Embryonic facial prominence (tissue), 1 donor: ENCODE data around the gene CLEC16A.
"Not testable (repeated sequence)": the region's sequence is repeated elsewhere in the genome, so short reads cannot be mapped to it uniquely, and the experiment has no call there.

ENCODE experiments used
- DNase-seq: peaks from one replicate; pipeline ENCODE4 v3.0.0-alpha.2; 2016; ENCODE audit errors: extremely low spot score

The CLEC16A gene

DNA sequence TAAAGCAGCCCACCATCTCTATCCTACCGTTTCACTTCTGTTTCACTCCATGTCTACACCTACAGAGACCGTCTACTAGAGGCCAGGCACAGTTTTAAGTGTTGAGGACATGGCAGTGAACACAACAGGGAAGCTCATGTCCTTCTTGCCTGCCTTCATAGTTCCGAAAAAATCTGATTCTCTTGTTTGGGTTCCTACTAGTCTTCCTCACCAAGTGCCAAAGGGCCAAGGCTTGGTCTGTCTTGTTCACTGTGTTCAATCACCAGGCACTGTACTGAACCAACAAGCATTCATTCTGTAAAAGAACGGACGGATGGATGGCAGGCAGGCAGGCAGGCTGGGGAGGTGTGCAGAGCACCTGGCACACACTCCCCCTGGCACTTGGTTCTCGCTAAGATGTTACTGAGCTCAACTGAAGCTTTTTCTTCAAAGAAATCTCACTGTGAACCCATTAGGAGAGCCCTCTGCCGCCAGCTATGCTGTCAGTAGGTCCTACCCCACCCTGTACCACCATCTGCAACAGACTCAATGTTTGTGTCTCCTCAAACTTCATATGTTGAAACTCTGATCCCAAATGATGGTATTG lies 4.6 kb upstream of the CLEC16A start:
- DNase-seq: no peak

DNA sequence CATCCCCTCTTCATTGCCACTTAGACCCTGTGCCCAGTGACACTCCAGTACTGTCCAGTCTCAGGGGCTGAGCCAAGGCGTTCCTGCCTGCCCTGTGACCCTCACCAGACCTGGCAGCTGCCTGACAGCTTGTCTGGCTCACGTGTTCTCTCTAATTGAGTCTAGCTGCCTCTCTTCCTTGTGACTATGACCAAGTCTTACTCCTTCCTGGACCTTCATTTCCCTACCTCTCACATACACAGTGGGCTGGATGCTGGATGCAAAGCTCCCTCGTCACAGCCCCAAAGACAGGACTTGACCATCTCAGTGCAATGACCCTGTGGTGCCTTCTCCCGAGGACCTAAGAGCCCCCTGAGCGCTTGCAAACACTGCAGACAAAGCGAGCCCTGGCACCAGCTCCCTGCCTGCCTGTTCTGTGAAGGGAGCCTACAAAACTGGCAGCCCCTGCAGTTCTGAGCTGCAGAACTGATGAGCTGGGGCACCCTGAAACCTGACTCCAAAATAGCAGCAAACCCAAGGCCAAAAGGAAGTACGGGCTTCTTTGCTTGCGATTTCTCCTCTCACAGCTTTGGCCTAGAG lies 3.8 kb upstream of the CLEC16A start:
- DNase-seq: no peak

DNA sequence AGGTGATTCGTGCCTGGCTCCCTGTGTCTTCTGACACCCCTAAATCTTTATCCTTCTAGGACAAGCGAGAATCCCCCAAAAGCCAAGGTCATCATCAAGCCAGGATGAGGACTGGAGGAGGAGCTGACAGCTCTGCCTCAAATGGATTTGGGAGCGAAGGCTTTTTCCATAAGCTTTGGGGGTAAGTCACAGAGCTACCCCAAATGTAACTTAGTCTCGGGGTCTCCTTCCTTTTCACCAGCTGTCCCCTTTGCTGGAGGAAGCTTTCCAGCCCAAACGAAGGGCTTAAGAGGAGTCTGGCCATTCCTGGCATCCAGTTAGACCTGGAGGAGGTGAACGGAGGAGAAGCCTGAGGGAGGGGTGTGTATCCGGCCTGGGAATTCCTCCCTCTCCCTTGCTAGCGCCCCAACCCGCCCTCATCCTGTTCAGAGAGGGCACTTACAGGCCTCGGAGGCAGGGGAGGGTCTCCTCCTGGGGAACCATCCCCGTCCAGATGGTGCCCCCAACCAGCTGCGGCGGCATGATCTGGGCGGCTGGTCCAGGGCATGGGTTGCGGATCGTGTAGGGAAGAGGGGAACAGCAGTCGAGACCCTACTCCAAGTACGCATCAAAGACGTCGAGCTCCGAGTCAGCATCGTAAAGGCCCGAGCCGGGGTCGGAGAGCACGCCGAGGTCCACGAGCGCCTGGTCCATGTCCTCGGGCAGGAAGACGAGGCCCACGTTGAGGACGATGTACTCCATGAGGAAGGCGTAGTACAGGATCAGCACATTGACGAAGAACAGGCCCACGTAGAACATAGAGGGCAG lies 3.0 kb upstream of the CLEC16A start:
- no peak for DNase-seq

DNA sequence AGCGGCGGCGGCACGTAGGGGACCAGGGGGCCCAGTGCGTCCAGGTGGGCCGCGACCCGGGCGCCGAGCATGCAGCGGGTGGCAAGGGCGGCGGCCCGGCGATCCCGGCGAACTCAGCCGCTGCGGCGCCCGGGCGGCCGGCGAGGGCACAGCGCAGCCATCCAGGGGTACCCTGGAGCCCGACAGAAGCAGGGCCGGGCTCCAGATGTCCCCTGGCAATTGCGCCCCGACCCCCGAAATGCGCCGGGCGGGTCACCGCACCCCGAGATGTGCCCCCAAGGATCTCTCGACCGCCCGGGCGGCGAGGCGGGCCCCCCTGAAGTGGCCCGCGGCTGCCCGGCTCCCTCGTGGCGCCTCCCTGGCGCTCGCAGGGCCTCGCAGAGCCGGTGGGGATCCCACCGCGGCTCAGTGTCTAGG lies 2.4 kb upstream of the CLEC16A start:
- DNase-seq: not testable (repeated sequence)

DNA sequence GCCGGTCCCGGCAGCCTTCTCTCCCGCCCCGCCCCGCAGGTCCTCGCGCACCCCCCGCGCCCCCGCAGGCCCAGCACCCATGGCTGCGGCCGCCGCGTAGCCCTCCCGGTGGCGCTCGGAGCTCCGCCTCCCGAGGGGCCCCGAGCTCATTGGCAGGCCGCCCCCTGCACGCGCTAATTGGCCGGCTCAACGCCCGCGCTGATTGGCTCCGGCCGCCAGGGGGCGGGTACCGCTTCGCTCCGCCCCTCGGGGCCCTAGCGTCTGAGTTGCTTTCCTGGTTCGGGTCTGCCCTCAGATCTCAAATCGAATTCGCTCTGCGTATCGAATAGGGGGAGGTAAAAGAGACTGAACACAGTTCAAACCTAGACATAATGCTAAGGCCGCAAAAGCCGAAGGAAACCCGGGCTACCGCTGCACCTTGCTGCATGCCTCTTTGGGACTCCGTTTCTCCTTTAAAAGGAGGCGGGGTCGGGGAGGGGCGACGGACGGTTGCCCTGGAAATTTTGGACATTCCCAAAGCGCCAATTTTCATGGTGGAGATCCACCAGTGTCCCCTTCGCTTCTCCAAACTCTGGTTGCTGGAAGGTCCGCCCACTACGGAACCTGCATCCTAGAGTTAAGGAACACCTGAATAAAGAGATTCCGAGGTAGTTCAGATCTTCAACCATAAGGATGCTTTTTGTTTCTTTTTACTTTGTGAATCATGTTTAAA lies 1.9 kb upstream of the CLEC16A start, which contains the start of gene DEXI:
DEXI (minus strand) TSS at position 117 of the 712 bp plus-strand sequence. CDS start 463 bp downstream, outside the sequence.
- peak; percentile 83 for DNase-seq

GRCh38 chr16:10943064-10943353 lies 1.4 kb upstream of the CLEC16A start:
- DNase-seq: no peak

DNA sequence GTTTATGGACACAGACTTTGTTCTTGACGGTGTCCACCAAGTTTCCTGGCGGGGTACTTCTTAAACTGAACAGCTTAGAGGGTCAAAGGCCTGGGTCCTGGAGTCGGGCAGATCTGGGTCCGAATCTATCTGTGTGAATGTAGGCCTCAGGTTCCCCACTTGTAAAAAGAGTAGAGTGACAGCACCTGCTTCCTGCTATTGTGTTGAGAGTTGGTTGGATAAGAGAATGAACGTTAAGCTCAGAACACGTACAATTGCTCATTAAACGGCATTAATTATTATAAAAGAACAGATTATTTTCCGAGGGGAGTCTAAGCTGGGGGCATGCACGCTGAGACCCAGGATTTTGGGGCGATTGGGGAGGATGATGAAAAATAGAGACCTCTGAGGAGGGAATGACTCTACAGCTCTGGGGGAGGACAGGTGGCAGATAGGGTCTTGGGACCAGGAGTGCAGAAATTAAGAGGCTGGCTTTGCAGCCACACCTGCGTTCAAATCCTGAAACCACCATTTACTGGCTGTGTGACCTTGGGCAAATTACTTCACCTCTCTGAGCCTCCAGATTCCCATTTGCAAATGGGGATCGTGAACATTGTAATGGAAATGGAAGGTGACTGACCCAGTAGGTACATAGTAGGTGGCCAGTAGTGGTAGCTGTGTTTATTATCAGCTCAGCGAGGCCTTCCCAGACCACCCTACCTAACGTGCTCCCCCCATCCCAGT lies 862 bp downstream of the CLEC16A start:
- DNase-seq: no peak

DNA sequence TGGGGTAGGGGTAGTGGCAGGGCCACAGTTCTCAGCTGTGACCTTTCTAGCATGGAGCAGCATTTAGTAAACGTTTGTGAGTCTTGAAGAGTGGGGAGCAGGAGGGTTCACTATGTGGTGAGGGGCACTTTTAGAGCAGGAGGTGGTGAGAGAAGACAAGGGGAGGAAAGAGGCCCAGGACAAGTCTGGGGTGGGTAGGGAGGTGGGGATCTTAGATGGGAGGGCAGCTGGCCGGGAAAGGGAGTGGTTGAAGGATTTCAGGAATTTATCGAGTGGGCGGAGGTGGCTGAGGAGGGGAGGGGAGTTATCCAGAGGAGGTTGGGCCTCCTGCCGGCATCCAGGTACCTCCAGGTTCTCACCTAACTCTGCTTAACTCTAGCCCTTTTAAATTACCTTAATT lies 1.9 kb downstream of the CLEC16A start:
- no peak for DNase-seq

- no peak for DNase-seq
These were observed 2.9 kb downstream of the CLEC16A start for GRCh38 chr16:10947211-10947787.

GRCh38 chr16:10949424-10949970 lies 5.1 kb downstream of the CLEC16A start:
- DNase-seq: no peak

GRCh38 chr16:10950393-10950792 lies 6.0 kb downstream of the CLEC16A start:
- DNase-seq: no peak

GRCh38 chr16:10951026-10951425 lies 6.7 kb downstream of the CLEC16A start:
- no peak for DNase-seq

GRCh38 chr16:10954903-10955302 lies 10.5 kb downstream of the CLEC16A start:
- DNase-seq: no peak

DNA sequence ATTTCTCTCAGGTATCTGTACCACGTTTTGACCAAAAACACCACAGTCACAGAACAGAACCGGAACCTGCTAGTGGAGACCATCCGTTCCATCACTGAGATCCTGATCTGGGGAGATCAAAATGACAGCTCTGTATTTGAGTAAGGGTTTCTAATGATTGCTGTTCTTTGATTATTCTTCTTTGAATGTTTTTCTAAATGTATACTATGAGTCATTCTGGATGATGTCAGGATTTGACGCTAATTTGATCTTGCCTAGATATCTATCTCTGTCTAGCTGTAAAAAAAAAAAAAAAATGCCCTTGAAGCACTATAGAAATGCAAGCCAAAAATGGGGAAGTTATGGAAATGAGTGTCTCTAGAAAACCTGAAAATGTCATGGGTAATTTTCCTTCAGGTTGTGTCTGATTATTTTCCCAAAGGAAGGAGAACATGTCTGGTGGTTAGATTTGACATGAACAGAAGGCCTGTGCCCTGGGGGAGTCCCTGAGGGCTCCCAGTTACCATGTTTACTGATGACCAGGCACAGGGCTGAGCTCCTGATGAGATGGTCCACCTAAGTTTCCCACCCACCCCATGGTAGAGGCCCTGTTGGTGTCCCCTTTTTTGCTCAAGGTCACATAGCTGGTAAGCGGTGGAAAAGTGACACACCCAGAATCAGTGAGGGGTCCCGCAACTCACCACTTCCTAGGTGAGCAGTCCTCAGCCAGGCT lies 13.6 kb downstream of the CLEC16A start:
- no peak for DNase-seq

GRCh38 chr16:10959161-10959560 lies 14.8 kb downstream of the CLEC16A start:
- DNase-seq: no peak

- DNase-seq: no peak
These were observed 16.9 kb downstream of the CLEC16A start for GRCh38 chr16:10961231-10961630.

DNA sequence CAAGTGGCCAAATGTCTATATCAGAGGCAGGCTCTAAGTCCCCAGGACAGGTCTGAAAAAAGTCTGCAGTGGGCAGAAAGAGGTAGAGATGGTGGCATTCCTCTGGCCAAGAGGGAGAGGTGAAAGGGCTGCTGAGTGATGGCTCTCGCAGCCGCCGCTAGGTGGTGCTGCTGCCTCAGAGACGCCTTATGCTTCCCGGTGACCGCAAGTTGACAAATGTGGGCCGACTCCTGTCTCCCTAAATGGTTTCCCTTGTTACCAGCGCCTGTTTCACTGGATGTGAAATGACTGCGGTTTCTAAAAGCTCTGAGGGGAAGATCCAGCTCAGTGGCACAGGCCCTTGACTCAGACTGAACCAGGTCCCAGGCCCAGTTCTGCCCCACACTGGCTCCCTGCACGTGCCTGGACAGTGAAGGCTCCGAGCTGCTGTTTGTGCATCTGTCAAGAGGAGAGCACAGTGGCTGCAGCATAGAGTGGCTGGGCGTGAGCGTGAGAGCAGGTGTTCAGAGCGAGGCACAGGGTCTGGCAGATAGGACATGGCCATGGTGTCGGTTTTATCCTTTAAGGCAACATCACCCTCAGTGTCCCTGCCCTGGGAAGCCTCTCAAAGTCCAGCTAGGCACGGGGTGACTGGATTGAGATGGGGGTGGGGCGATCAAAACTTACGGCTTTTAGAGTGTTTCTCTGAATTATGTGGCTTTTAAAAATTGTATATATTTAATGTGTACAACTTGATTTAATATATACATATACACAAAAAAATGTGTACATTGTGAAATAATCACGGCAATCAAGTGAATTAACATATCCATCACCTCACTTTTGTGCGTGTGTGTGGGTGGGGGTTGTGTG lies 19.9 kb downstream of the CLEC16A start:
- DNase-seq: peak; percentile 69

- no peak for DNase-seq
These were observed 20.5 kb downstream of the CLEC16A start for GRCh38 chr16:10964891-10965326.

DNA sequence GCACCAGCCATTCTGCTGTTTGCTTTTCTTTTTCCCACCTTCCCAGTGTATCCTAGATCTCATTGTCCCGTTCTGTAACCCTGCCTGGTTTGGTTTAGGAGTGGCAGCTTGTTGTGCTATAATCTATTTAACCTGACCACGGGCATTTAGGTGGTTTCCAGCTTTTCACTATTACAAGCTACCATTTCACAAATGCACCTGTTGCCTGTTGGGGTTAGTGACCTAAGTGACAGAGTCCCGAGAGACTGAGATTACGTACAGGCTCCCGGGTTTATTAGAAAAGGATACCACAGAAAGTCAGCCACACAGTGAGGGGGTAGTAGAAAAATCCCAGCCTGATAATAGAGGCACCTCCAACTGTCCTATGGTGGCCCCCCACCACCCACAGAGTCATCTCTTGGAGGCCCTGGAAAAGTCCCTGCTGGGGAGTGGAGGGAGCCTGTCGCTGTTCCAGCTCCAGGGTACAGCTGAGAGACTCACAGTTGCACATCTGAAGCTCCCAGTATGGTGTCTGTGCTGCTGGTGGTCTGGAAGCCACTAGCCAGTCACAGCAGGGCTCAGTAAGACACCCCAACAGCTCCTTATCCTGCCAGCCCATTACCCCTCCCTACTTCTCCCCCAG lies 21.2 kb downstream of the CLEC16A start:
- no peak for DNase-seq
